Neural progenitor cell (in vitro differentiated cells): ENCODE measurements around the gene ACTR5. TPM values are rescaled to one million over a fixed set of nuclear protein-coding genes. Genes with fewer than 3 reads are reported as not detected.
A peak's percentile ranks its signal among the peaks of the same experiment; 100 is the strongest.

Experiments
- DNase-seq: peaks from one replicate; pipeline ENCODE4 v3.0.0-alpha.2; 2016; ENCODE audit warnings: low spot score
- H2AFZ ChIP-seq: fragments of 200-600 bp; sonication (generic); replicated peaks from 2 replicates; pipeline ENCODE4 v1.6.1; 2016; ENCODE audit warnings: antibody characterized with exemption
- H3F3A ChIP-seq: fragments of 200-600 bp; sonication (generic); 2 replicates; pipeline ENCODE4 v1.6.1; 2016; ENCODE audit warnings: antibody characterized with exemption, low read depth
- H3K27ac ChIP-seq: fragments of 200-600 bp; sonication (generic); 2 replicates; pipeline ENCODE4 v1.5.1; 2016; ENCODE audit warnings: mild to moderate bottlenecking
- H3K27me3 ChIP-seq: fragments of 200-600 bp; sonication (generic); 2 replicates; pipeline ENCODE4 v1.6.1; 2016; ENCODE audit warnings: mild to moderate bottlenecking, moderate library complexity
- H3K36me3 ChIP-seq: fragments of 200-600 bp; sonication (generic); 2 replicates; pipeline ENCODE4 v1.5.1; 2016
- H3K4me1 ChIP-seq: fragments of 200-600 bp; sonication (generic); 2 replicates; pipeline ENCODE4 v1.6.1; 2016; ENCODE audit warnings: mixed run types
- H3K4me2 ChIP-seq: fragments of 200-600 bp; sonication (generic); 2 replicates; pipeline ENCODE4 v1.6.1; 2016
- H3K4me3 ChIP-seq: fragments of 200-600 bp; sonication (generic); 2 replicates; pipeline ENCODE4 v1.5.1; 2016
- H3K79me2 ChIP-seq: fragments of 200-600 bp; sonication (generic); 2 replicates; pipeline ENCODE4 v1.6.1; 2016; ENCODE audit warnings: low read depth
- H3K9ac ChIP-seq: fragments of 200-600 bp; sonication (generic); 2 replicates; pipeline ENCODE4 v1.6.1; 2016
- H3K9me3 ChIP-seq: fragments of 200-600 bp; sonication (generic); 2 replicates; pipeline ENCODE4 v1.5.1; 2016; ENCODE audit warnings: low read depth
- H4K20me1 ChIP-seq: fragments of 200-600 bp; sonication (generic); 2 replicates; pipeline ENCODE4 v1.6.1; 2016; ENCODE audit warnings: low read depth
- H3K27ac Mint-ChIP-seq: 3 replicates; pipeline ENCODE4 v1.8.0; 2021; ENCODE audit warnings: mixed read lengths
- H3K27me3 Mint-ChIP-seq: 2 replicates; pipeline ENCODE4 v1.8.0; 2022; ENCODE audit warnings: low read depth, mild to moderate bottlenecking, inconsistent platforms, moderate library complexity, mixed read lengths; ENCODE audit not compliant: insufficient read depth
- H3K36me3 Mint-ChIP-seq: 3 replicates; pipeline ENCODE4 v1.8.0; 2021; ENCODE audit warnings: mixed read lengths
- H3K4me1 Mint-ChIP-seq: 3 replicates; pipeline ENCODE4 v1.8.0; 2021; ENCODE audit warnings: mixed read lengths
- H3K4me3 Mint-ChIP-seq: 3 replicates; pipeline ENCODE4 v1.8.0; 2021; ENCODE audit warnings: mild to moderate bottlenecking, moderate library complexity, mixed read lengths
- H3K9me3 Mint-ChIP-seq: 3 replicates; pipeline ENCODE4 v1.8.0; 2020; ENCODE audit warnings: mixed read lengths
- CTCF ChIP-seq: fragments of 200-600 bp; sonication (generic); IDR thresholded peaks from 2 replicates; pipeline ENCODE4 v1.5.1; 2017; ENCODE audit warnings: antibody characterized with exemption, mild to moderate bottlenecking
- EZH2 ChIP-seq: fragments of 200-600 bp; sonication (generic); IDR thresholded peaks from 2 replicates; pipeline ENCODE4 v1.6.1; 2017; ENCODE audit warnings: antibody characterized with exemption, mild to moderate bottlenecking, moderate library complexity
- EZH2phosphoT487 ChIP-seq: fragments of 200-600 bp; sonication (generic); IDR thresholded peaks from 2 replicates; pipeline ENCODE4 v1.6.1; 2017; ENCODE audit warnings: antibody characterized with exemption
- total RNA-seq: library from RNA; depleted of rRNA; stranded (reverse); fragments of >200 nt; gene quantifications from 2 replicates; pipeline ENCODE4 v1.2.3, GENCODE V29; 2015; ENCODE audit warnings: low replicate concordance

The ACTR5 gene
- total RNA-seq, 1 donor from 2014 or later = 9.2 TPM

- Histone ChIP-seq H3K79me2 (peaks cover 13% of the 10 kb centered on the region), H3K9me3 (no peaks in the 10 kb centered on the region), H3K4me2 (peak overlapping the region; percentile 59), H3K27me3 (peaks cover 35% of the 10 kb centered on the region), H3F3A (peaks cover 8% of the 10 kb centered on the region), H2AFZ (peak overlapping the region; percentile 93), H4K20me1 (peaks cover 16% of the 10 kb centered on the region), H3K36me3 (peaks cover 4% of the 10 kb centered on the region), H3K27ac (no peak overlapping the region), H3K4me1 (no peaks in the 10 kb centered on the region), H3K4me3 (peak overlapping the region; percentile 89), H3K9ac (no peak overlapping the region)
- Mint-ChIP-seq H3K4me1 (peaks cover 17% of the 10 kb centered on the region), H3K36me3 (no peaks in the 10 kb centered on the region), H3K4me3 (peak overlapping the region; percentile 97), H3K27me3 (peaks cover 13% of the 10 kb centered on the region), H3K9me3 (no peaks in the 10 kb centered on the region), H3K27ac (no peak overlapping the region)
- TF ChIP-seq EZH2phosphoT487 = no peak
- peak; percentile 8 for TF ChIP-seq EZH2
- TF ChIP-seq CTCF = no peak
- DNase-seq = no peak
Observed at GRCh38 chr20:38747495-38748096, 664 bp upstream of the ACTR5 start.

- TF ChIP-seq CTCF (no peak), EZH2 (no peak), EZH2phosphoT487 (no peak)
- H3K9me3 ChIP-seq = no peaks in the 10 kb centered on the region
- Mint-ChIP-seq H3K9me3 (no peaks in the 10 kb centered on the region), H3K36me3 (peaks cover 2% of the 10 kb centered on the region), H3K4me1 (peaks cover 17% of the 10 kb centered on the region), H3K27ac (peak overlapping the region; percentile 76), H3K4me3 (peak overlapping the region; percentile 96), H3K27me3 (peaks cover 6% of the 10 kb centered on the region)
- H3K4me3 ChIP-seq = peak overlapping the region; percentile 89
- H3K4me2 ChIP-seq = peak overlapping the region; percentile 91
- peaks cover 8% of the 10 kb centered on the region for H3F3A ChIP-seq
- H3K27ac ChIP-seq = no peak overlapping the region
- no peak overlapping the region for H3K9ac ChIP-seq
- H4K20me1 ChIP-seq = peaks cover 16% of the 10 kb centered on the region
- DNase-seq = no peak
- peaks cover 6% of the 10 kb centered on the region for H3K36me3 ChIP-seq
- peak overlapping the region; percentile 99 for H2AFZ ChIP-seq
- peaks cover 31% of the 10 kb centered on the region for H3K27me3 ChIP-seq
- peaks cover 13% of the 10 kb centered on the region for H3K79me2 ChIP-seq
- no peaks in the 10 kb centered on the region for H3K4me1 ChIP-seq
Observed at GRCh38 chr20:38748861-38749149, 545 bp downstream of the ACTR5 start.

- H3K4me1 Mint-ChIP-seq = peaks cover 17% of the 10 kb centered on the region
- Histone ChIP-seq H2AFZ (no peak overlapping the region), H3K79me2 (peaks cover 13% of the 10 kb centered on the region), H3K4me1 (no peaks in the 10 kb centered on the region), H3K27ac (no peak overlapping the region), H3K4me3 (no peak overlapping the region), H3F3A (peaks cover 8% of the 10 kb centered on the region), H3K9me3 (no peaks in the 10 kb centered on the region), H3K36me3 (peaks cover 6% of the 10 kb centered on the region), H3K9ac (no peak overlapping the region), H3K27me3 (peaks cover 19% of the 10 kb centered on the region), H4K20me1 (peaks cover 16% of the 10 kb centered on the region), H3K4me2 (no peak overlapping the region)
- peaks cover 6% of the 10 kb centered on the region for H3K27me3 Mint-ChIP-seq
- H3K36me3 Mint-ChIP-seq = peaks cover 13% of the 10 kb centered on the region
- H3K27ac Mint-ChIP-seq = no peak overlapping the region
- TF ChIP-seq EZH2 = no peak
- peak; percentile 67 for TF ChIP-seq CTCF
- no peak for TF ChIP-seq EZH2phosphoT487
- DNase-seq = peak; percentile 39
- no peaks in the 10 kb centered on the region for H3K9me3 Mint-ChIP-seq
- no peak overlapping the region for H3K4me3 Mint-ChIP-seq
Observed at GRCh38 chr20:38751360-38751976, 3.2 kb downstream of the ACTR5 start.
